ENCODE data around the gene MYO1E.

The MYO1E gene

GRCh38 chr15:59258317-59258716 lies 114.4 kb downstream of the MYO1E start:
- DNase-seq: no peak

GRCh38 chr15:59257140-59257539 lies 115.5 kb downstream of the MYO1E start:
- DNase-seq: no peak

- DNase-seq: no peak
Observed at GRCh38 chr15:59256482-59256881, 116.2 kb downstream of the MYO1E start.

GRCh38 chr15:59255680-59256336 lies 116.9 kb downstream of the MYO1E start:
- DNase-seq: peak; percentile 76

GRCh38 chr15:59252137-59252536 lies 120.5 kb downstream of the MYO1E start:
- DNase-seq: no peak

- DNase-seq: no peak
Observed at GRCh38 chr15:59251001-59251845, 121.4 kb downstream of the MYO1E start.

GRCh38 chr15:59250249-59250648 lies 122.4 kb downstream of the MYO1E start:
- no peak for DNase-seq

- DNase-seq: no peak
Observed at GRCh38 chr15:59249816-59250215, 122.9 kb downstream of the MYO1E start.

- peak; percentile 71 for DNase-seq
Observed at GRCh38 chr15:59247364-59247763, 125.3 kb downstream of the MYO1E start.

- no peak for DNase-seq
Observed at GRCh38 chr15:59245559-59245958, 127.1 kb downstream of the MYO1E start.

- DNase-seq: no peak
Observed at GRCh38 chr15:59244337-59244736, 128.3 kb downstream of the MYO1E start.

GRCh38 chr15:59243622-59244021 lies 129.0 kb downstream of the MYO1E start:
- DNase-seq: no peak

- no peak for DNase-seq
Observed at GRCh38 chr15:59242649-59243048, 130.0 kb downstream of the MYO1E start.

- no peak for DNase-seq
Observed at GRCh38 chr15:59240036-59240435, 132.6 kb downstream of the MYO1E start.

- DNase-seq: no peak
Observed at GRCh38 chr15:59237924-59238331, 134.7 kb downstream of the MYO1E start.

- no peak for DNase-seq
Observed at GRCh38 chr15:59237119-59237855, 135.4 kb downstream of the MYO1E start.

- no peak for DNase-seq
Observed at GRCh38 chr15:59236394-59236793, 136.3 kb downstream of the MYO1E start.

GRCh38 chr15:59232476-59232875 lies 140.2 kb downstream of the MYO1E start:
- no peak for DNase-seq

GRCh38 chr15:59230531-59231055 lies 142.1 kb downstream of the MYO1E start:
- no peak for DNase-seq

GRCh38 chr15:59229453-59229852 lies 143.2 kb downstream of the MYO1E start:
- DNase-seq: no peak

- no peak for DNase-seq
Observed at GRCh38 chr15:59229015-59229414, 143.7 kb downstream of the MYO1E start.

GRCh38 chr15:59227021-59227420 lies 145.7 kb downstream of the MYO1E start:
- DNase-seq: no peak

- no peak for DNase-seq
Observed at GRCh38 chr15:59224474-59224873, 148.2 kb downstream of the MYO1E start.

Data from activated CD4-positive, alpha-beta T cell treated with anti-CD3 and anti-CD28 coated beads, Interleukin-10, Interleukin-2, amounts not matched to agents 100 ng/mL and 50 ng/mL, durations not matched to agents 16 hours and 8 hours (primary cell).